Heart left ventricle (tissue), 16 donors: ENCODE data around the gene GCHFR. TPM values are rescaled to one million over a fixed set of nuclear protein-coding genes. Genes with fewer than 3 reads are reported as not detected.

Experiments
- ATAC-seq, 4 donors: fragments of 200-7000 bp; cut with Tn5 transposase; one replicate each; pipeline ENCODE4 v1.9.1; 2020 to 2022; ENCODE audit warnings: moderate library complexity in 4 of 4, mild to moderate bottlenecking in 3 of 4, moderate number of reproducible peaks in 1 of 4
- DNase-seq, 5 donors: peaks; one replicate each; pipeline ENCODE4 v3.0.0-alpha.2; 2020
- H3K27ac ChIP-seq, 12 donors: fragments of 200-600 bp; sonication (generic) in 4 of 12; one replicate each; pipeline versions ENCODE4 v1.5.0 to v1.8.0; 2016 to 2022; ENCODE audit warnings: mild to moderate bottlenecking in 2 of 12
- H3K27me3 ChIP-seq, 9 donors: fragments of 200-600 bp; sonication (generic) in 2 of 9; one replicate each; pipeline versions ENCODE4 v1.5.1 to v1.8.0; 2016 to 2022; ENCODE audit warnings: mild to moderate bottlenecking in 3 of 9
- H3K36me3 ChIP-seq, 9 donors: fragments of 200-600 bp; sonication (generic) in 2 of 9; one replicate each; pipeline versions ENCODE4 v1.5.0 to v1.8.0; 2018 to 2022; ENCODE audit warnings: mild to moderate bottlenecking in 2 of 9
- H3K4me1 ChIP-seq, 12 donors: fragments of 200-600 bp; sonication (generic) in 4 of 12; one replicate each; pipeline versions ENCODE4 v1.5.0 to v1.8.0; 2016 to 2022; ENCODE audit warnings: mild to moderate bottlenecking in 3 of 12
- H3K4me3 ChIP-seq, 12 donors: fragments of 200-600 bp; sonication (generic) in 4 of 12; one replicate each; pipeline versions ENCODE4 v1.5.0 to v1.8.0; 2017 to 2022; ENCODE audit warnings: mild to moderate bottlenecking in 9 of 12, moderate library complexity in 4 of 12
- H3K9me3 ChIP-seq, 12 donors: fragments of 200-600 bp; sonication (generic) in 4 of 12; one replicate each; pipeline versions ENCODE4 v1.5.0 to v1.8.0; 2016 to 2022; ENCODE audit warnings: mild to moderate bottlenecking in 1 of 12
- CTCF ChIP-seq, 12 donors: fragments of 200-600 bp; sonication (generic) in 4 of 12; IDR thresholded peaks; one replicate each; pipeline versions ENCODE4 v1.5.0 to v1.8.0; 2018 to 2022; ENCODE audit warnings: antibody characterized with exemption in 12 of 12, mild to moderate bottlenecking in 5 of 12
- POLR2A ChIP-seq, 2 donors: fragments of 450-650 bp; IDR thresholded peaks; one replicate each; pipeline ENCODE4 v1.6.1; 2017; ENCODE audit warnings: antibody characterized with exemption in 2 of 2, mild to moderate bottlenecking in 2 of 2, moderate library complexity in 2 of 2
- WGBS, 4 donors: extraction: QIAGEN DNeasy Blood & Tissue Kit in 2 of 4; methylation state at CpG; one replicate each; pipeline versions ENCODE4 v1.1.5 to v1.1.7; 2013 to 2018; 5-methylcytosine and 5-hydroxymethylcytosine counted together
- intact Hi-C, 10 donors: fragments of 100-400 bp; cut with DNase I; formaldehyde crosslinking; loops; one replicate each; pipeline versions ENCODE4 v1.11.1 to v1.14.2; 2022
- polyA plus RNA-seq, 2 donors: library from polyadenylated mRNA; stranded (reverse); fragments of 200-250 nt; gene quantifications; one replicate each; pipeline ENCODE4 v1.2.3, GENCODE V29; 2013
- total RNA-seq, 9 donors: library from RNA; depleted of rRNA in 2 of 9; stranded (reverse); fragments of >200 nt in 2 of 9; fragmentation: NEBNext Ultra II Directional in 3 of 9; extraction: Animal tissue kit (Norgen Biotek cat#: 25700) in 3 of 9; gene quantifications; one replicate each; pipeline versions ENCODE4 v1.1.0 to v1.2.4, GENCODE V29; 2016 to 2023
- donor health status: ischemic (EF 13 %, LVEDD 7.1; RV severe dilation, severe dysfunction).
- donor health status: healthy with polysubstance abuse.
- donor health status: DM: no; HTN: yes; CAD: no.
- donor health status: DM: no; HTN: no; CAD: no.
- donor health status: ischemic (EF 25% LVEDD 6.9; RV normal size, moderate dysfunction).
- donor health status: ischemic (EF 25% LVEDD 5.7; RV mildly dilated, moderate dysfunction).
- donor health status: healthy.
- donor health status: DM: yes; HTN: yes; CAD: no.
- donor health status: ischemic (EF 35%, LVEDD 5.7; RV mildly dilated, moderate dysfunction).
- donor health status: nonischemic (EF 11% LVEDD 7.7; RV severe dilation, severe dysfunction).
- donor health status: DM: yes; HTN: yes; CAD: no.
- donor health status: PGD.
- donor health status: ischemic (EF 29% LVEDD 5.4; RV normal size, mild dysfunction).
- donor health status: nonischemic (EF 23%, LVEDD 6.1; RV moderate dilation, normal function).

The GCHFR gene
- total and polyA plus RNA-seq, 11 donors, result 1.6 to 24.0 (median 6.6) TPM

- intact Hi-C loops, result no loop called here
- no peak for TF ChIP-seq POLR2A (IDR thresholded peaks at IDR 0.05)
- no peak for TF ChIP-seq CTCF (IDR thresholded peaks at IDR 0.05)
- peaks cover 0 to 44% (median 0%) of the 10 kb centered on the region in 12 donors for H3K4me1 ChIP-seq
- no peak overlapping the region for H3K4me3 ChIP-seq
- no peaks in the 10 kb centered on the region for H3K27me3 ChIP-seq
- DNase-seq (no peak), ATAC-seq (no peak)
- H3K9me3 ChIP-seq, result no peaks in the 10 kb centered on the region
- H3K36me3 ChIP-seq, result peaks cover 0 to 89% (median 72%) of the 10 kb centered on the region in 9 donors
- peak overlapping the region in 1 of 12 donors; percentile 53 for H3K27ac ChIP-seq
- WGBS, 4 donors, result 36 to 62% (median 53%) methylated on average over 2 of the region's 2 CpGs
Observed at GRCh38 chr15:40743485-40743901, 20.4 kb upstream of the GCHFR start.

GRCh38 chr15:40743921-40744814 lies 19.7 kb upstream of the GCHFR start:
- ATAC-seq (peak; percentile 60 to 79 (median 70)), DNase-seq (peak in 1 of 5 donors; percentile 48)
- H3K9me3 ChIP-seq, result no peaks in the 10 kb centered on the region
- 62 to 71% (median 67%) methylated on average over 12 of the region's 12 CpGs for WGBS, 4 donors
- TF ChIP-seq CTCF (IDR thresholded peaks at IDR 0.05) (no peak), POLR2A (IDR thresholded peaks at IDR 0.05) (no peak)
- intact Hi-C loops, result no loop called here
- H3K27ac ChIP-seq, result peak overlapping the region in 1 of 12 donors; percentile 58
- no peaks in the 10 kb centered on the region for H3K27me3 ChIP-seq
- H3K36me3 ChIP-seq, result peaks cover 0 to 88% (median 74%) of the 10 kb centered on the region in 9 donors
- H3K4me3 ChIP-seq, result no peak overlapping the region
- H3K4me1 ChIP-seq, result peaks cover 0 to 44% (median 0%) of the 10 kb centered on the region in 12 donors

- DNase-seq, result no peak
- WGBS, 4 donors, result 70 to 76% (median 73%) methylated on average over 5 of the region's 5 CpGs
- H3K4me1 ChIP-seq, result peaks cover 0 to 44% (median 0%) of the 10 kb centered on the region in 12 donors
- ATAC-seq, result no peak
- H3K27ac ChIP-seq, result peak overlapping the region in 1 of 12 donors; percentile 58
- H3K9me3 ChIP-seq, result no peaks in the 10 kb centered on the region
- H3K4me3 ChIP-seq, result no peak overlapping the region
- no peaks in the 10 kb centered on the region for H3K27me3 ChIP-seq
- H3K36me3 ChIP-seq, result peaks cover 0 to 88% (median 74%) of the 10 kb centered on the region in 9 donors
- intact Hi-C loops, result loop anchor here in 1 of 10 donors (5.0 kb wide), 1 partner anchor 52 kb away; no protein-coding TSS in a partner anchor
- TF ChIP-seq POLR2A (IDR thresholded peaks at IDR 0.05), result no peak
- no peak for TF ChIP-seq CTCF (IDR thresholded peaks at IDR 0.05)
Observed at GRCh38 chr15:40744815-40745152, 19.1 kb upstream of the GCHFR start.

GRCh38 chr15:40746916-40747418 lies 16.9 kb upstream of the GCHFR start:
- no peaks in the 10 kb centered on the region for H3K27me3 ChIP-seq
- H3K4me3 ChIP-seq, result no peak overlapping the region
- peak in 1 of 4 donors; percentile 39 for ATAC-seq
- DNase-seq, result no peak
- intact Hi-C loops, result loop anchor here in 1 of 10 donors (5.0 kb wide), 1 partner anchor 55 kb away; no protein-coding TSS in a partner anchor
- H3K27ac ChIP-seq, result no peak overlapping the region
- peaks cover 3 to 89% (median 78%) of the 10 kb centered on the region in 9 donors for H3K36me3 ChIP-seq
- TF ChIP-seq POLR2A (IDR thresholded peaks at IDR 0.05) (no peak), CTCF (IDR thresholded peaks at IDR 0.05) (no peak)
- H3K4me1 ChIP-seq, result peaks cover 0 to 44% (median 0%) of the 10 kb centered on the region in 12 donors
- H3K9me3 ChIP-seq, result no peaks in the 10 kb centered on the region
- WGBS, 4 donors, result 64 to 70% (median 68%) methylated on average over 3 of the region's 3 CpGs
